Dendritic cell treated with granulocyte-macrophage colony-stimulating factor and Interleukin-4, amounts not matched to agents 40 ng/mL and 50 ng/mL, for 4 days (primary cell): Measurements from ENCODE around the gene EAF1.

ENCODE experiments used
- H3K27ac Mint-ChIP-seq: one replicate; pipeline ENCODE4 v1.8.0; 2022; ENCODE audit warnings: mild to moderate bottlenecking, mixed read lengths
- H3K27me3 Mint-ChIP-seq: one replicate; pipeline ENCODE4 v1.8.0; 2022; ENCODE audit warnings: mild to moderate bottlenecking, mixed read lengths
- H3K36me3 Mint-ChIP-seq: one replicate; pipeline ENCODE4 v1.8.0; 2022; ENCODE audit warnings: low read depth, mixed read lengths
- H3K4me1 Mint-ChIP-seq: one replicate; pipeline ENCODE4 v1.8.0; 2022; ENCODE audit warnings: low read depth, mixed read lengths
- H3K4me3 Mint-ChIP-seq: one replicate; pipeline ENCODE4 v1.8.0; 2022; ENCODE audit warnings: mild to moderate bottlenecking, moderate library complexity, mixed read lengths
- H3K9me3 Mint-ChIP-seq: one replicate; pipeline ENCODE4 v1.8.0; 2022; ENCODE audit warnings: mixed read lengths
- intact Hi-C: fragments of 100-400 bp; cut with micrococcal nuclease; formaldehyde crosslinking; loops from one replicate; pipeline ENCODE4 v1.15.0; 2022

EAF1 gene

GRCh38 chr3:15491143-15491542, 63.7 kb downstream of the EAF1 start:
- no peaks in the 10 kb centered on the region for H3K27me3 Mint-ChIP-seq
- H3K4me1 Mint-ChIP-seq, result no peaks in the 10 kb centered on the region
- H3K9me3 Mint-ChIP-seq, result no peaks in the 10 kb centered on the region
- intact Hi-C loops, result no loop called here
- no peak overlapping the region for H3K4me3 Mint-ChIP-seq
- H3K27ac Mint-ChIP-seq, result no peak overlapping the region
- no peaks in the 10 kb centered on the region for H3K36me3 Mint-ChIP-seq
